Measurements from ENCODE around the gene ERBB2. TPM values are rescaled to one million over a fixed set of nuclear protein-coding genes. Genes with fewer than 3 reads are reported as not detected.

Gene ERBB2
- total RNA-seq, 2 experiments from 2014 or later = 2.4 to 4.6 TPM

- no peak for TF ChIP-seq CTCF (IDR thresholded peaks at IDR 0.05)
- Mint-ChIP-seq H3K27me3 (no peaks in the 10 kb centered on the region), H3K27ac (peak overlapping the region; percentile 91), H3K4me1 (ENCODE audit: low read depth) (peaks cover 57% of the 10 kb centered on the region), H3K4me3 (peak overlapping the region; percentile 55), H3K9me3 (no peaks in the 10 kb centered on the region), H3K36me3 (ENCODE audit: low read depth) (peaks cover 39% of the 10 kb centered on the region)
- no peaks in the 10 kb centered on the region for H3K27me3 ChIP-seq (ENCODE audit: control insufficient read depth in 1 of 2, insufficient read depth in 2 of 2, low read length in 2 of 2)
- DNase-seq (peak in 12 of 14 experiments; percentile 27 to 81 (median 40)), ATAC-seq (ENCODE audit: poor library complexity) (peak; percentile 83)
- peaks cover 61% of the 10 kb centered on the region for H3K4me1 ChIP-seq (ENCODE audit: insufficient read depth, low read length)
- H3K36me3 ChIP-seq (ENCODE audit: insufficient read depth, low read length) = peaks cover 13% of the 10 kb centered on the region
- no peaks in the 10 kb centered on the region for H3K9me3 ChIP-seq (ENCODE audit: control insufficient read depth in 1 of 2, insufficient read depth in 1 of 2, low read length in 2 of 2)
- CTCF ChIA-PET = interaction anchor here (0.6 to 2.3 kb wide), 7 partner anchors 9 to 147 kb away, joined by 3 to 9 read pairs (median 5); partner anchors contain the start of gene PNMT
- POLR2A ChIA-PET = interaction anchor here (0.7 to 5.3 kb wide), 6 partner anchors 8 to 301 kb away, joined by 3 to 23 read pairs (median 8); partner anchors contain the start of genes MIEN1, PGAP3, PNMT and PSMD3
- peak overlapping the region; percentile 65 to 84 for H3K27ac ChIP-seq (ENCODE audit: low read depth in 1 of 2, low read length in 2 of 2)
- H3K4me3 ChIP-seq (ENCODE audit: low read length) = no peak overlapping the region
- intact Hi-C loops (cut with DNase I, micrococcal nuclease) = loop anchor here in 1 of 2 experiments (5.0 kb wide), 1 partner anchor 53 kb away; the partner anchor contains the start of gene MIEN1
Measured at GRCh38 chr17:39679521-39680192, 20.2 kb upstream of the ERBB2 start.

GRCh38 chr17:39683295-39683939, 16.4 kb upstream of the ERBB2 start:
- ChIA-PET POLR2A (interaction anchor here (0.5 kb wide), 1 partner anchor 211 kb away, joined by 3 read pairs; no protein-coding TSS in a partner anchor), CTCF (interaction anchor here (1.2 to 1.5 kb wide), 2 partner anchors 15 to 27 kb away, joined by 3 to 4 read pairs; no protein-coding TSS in a partner anchor)
- Histone ChIP-seq H3K36me3 (ENCODE audit: insufficient read depth, low read length) (peaks cover 22% of the 10 kb centered on the region), H3K27ac (ENCODE audit: low read depth in 1 of 2, low read length in 2 of 2) (no peak overlapping the region), H3K27me3 (ENCODE audit: control insufficient read depth in 1 of 2, insufficient read depth in 2 of 2, low read length in 2 of 2) (no peaks in the 10 kb centered on the region), H3K9me3 (ENCODE audit: control insufficient read depth in 1 of 2, insufficient read depth in 1 of 2, low read length in 2 of 2) (no peaks in the 10 kb centered on the region), H3K4me1 (ENCODE audit: insufficient read depth, low read length) (peaks cover 39% of the 10 kb centered on the region), H3K4me3 (ENCODE audit: low read length) (no peak overlapping the region)
- Mint-ChIP-seq H3K27ac (no peak overlapping the region), H3K4me3 (peak overlapping the region; percentile 15), H3K4me1 (ENCODE audit: low read depth) (peaks cover 47% of the 10 kb centered on the region), H3K36me3 (ENCODE audit: low read depth) (peaks cover 71% of the 10 kb centered on the region), H3K9me3 (no peaks in the 10 kb centered on the region), H3K27me3 (no peaks in the 10 kb centered on the region)
- DNase-seq = no peak
- intact Hi-C loops (cut with DNase I, micrococcal nuclease) = no loop called here
- ATAC-seq (ENCODE audit: poor library complexity) = no peak
- TF ChIP-seq CTCF (IDR thresholded peaks at IDR 0.05) = no peak

- H3K9me3 Mint-ChIP-seq = no peaks in the 10 kb centered on the region
- no peak for DNase-seq
- H3K4me1 ChIP-seq (ENCODE audit: insufficient read depth, low read length) = peaks cover 34% of the 10 kb centered on the region
- H3K27ac ChIP-seq (ENCODE audit: low read depth in 1 of 2, low read length in 2 of 2) = no peak overlapping the region
- ChIA-PET CTCF (no interaction called here), POLR2A (no interaction called here)
- H3K4me3 Mint-ChIP-seq = peak overlapping the region; percentile 25
- no peak for TF ChIP-seq CTCF (IDR thresholded peaks at IDR 0.05)
- H3K27me3 Mint-ChIP-seq = no peaks in the 10 kb centered on the region
- intact Hi-C loops (cut with DNase I, micrococcal nuclease) = loop anchor here in 1 of 2 experiments (5.0 kb wide), 1 partner anchor 47 kb away; the partner anchor contains the start of gene STARD3
- peaks cover 22% of the 10 kb centered on the region for H3K36me3 ChIP-seq (ENCODE audit: insufficient read depth, low read length)
- no peaks in the 10 kb centered on the region for H3K27me3 ChIP-seq (ENCODE audit: control insufficient read depth in 1 of 2, insufficient read depth in 2 of 2, low read length in 2 of 2)
- no peak overlapping the region for H3K27ac Mint-ChIP-seq
- peaks cover 43% of the 10 kb centered on the region for H3K4me1 Mint-ChIP-seq (ENCODE audit: low read depth)
- H3K36me3 Mint-ChIP-seq (ENCODE audit: low read depth) = peaks cover 72% of the 10 kb centered on the region
- no peak overlapping the region for H3K4me3 ChIP-seq (ENCODE audit: low read length)
- no peaks in the 10 kb centered on the region for H3K9me3 ChIP-seq (ENCODE audit: control insufficient read depth in 1 of 2, insufficient read depth in 1 of 2, low read length in 2 of 2)
- ATAC-seq (ENCODE audit: poor library complexity) = no peak
Measured at GRCh38 chr17:39684369-39685192, 15.3 kb upstream of the ERBB2 start.

Data from CD4-positive, alpha-beta T cell (primary cell).